Fibroblast of the aortic adventitia (primary cell): ENCODE results near the gene MGMT. TPM values are rescaled to one million over a fixed set of nuclear protein-coding genes. Genes with fewer than 3 reads are reported as not detected.
A peak's percentile ranks its signal among the peaks of the same experiment; 100 is the strongest.

Source experiments
- DNase-seq: peaks from one replicate; pipeline ENCODE4 v3.0.0-alpha.2; 2010; ENCODE audit warnings: low read depth
- H3K4me3 ChIP-seq: 2 replicates; pipeline ENCODE4 v1.5.1; 2011; ENCODE audit warnings: low read depth, mild to moderate bottlenecking, control low read depth, low read length, moderate library complexity
- CTCF ChIP-seq: IDR thresholded peaks from 2 replicates; pipeline ENCODE4 v1.5.1; 2011; ENCODE audit warnings: mild to moderate bottlenecking, low read length, control low read depth, inconsistent platforms; ENCODE audit not compliant: insufficient read depth
- total RNA-seq: library from RNA; depleted of rRNA; stranded (reverse); fragments of >200 nt; gene quantifications from 2 replicates; pipeline ENCODE4 v1.2.3, GENCODE V29; 2012; ENCODE audit warnings: low replicate concordance

Gene MGMT
- total RNA-seq, 1 donor, result 21.8 TPM

GRCh38 chr10:129658376-129659072 is 191.5 kb downstream of the MGMT start:
- no peak for TF ChIP-seq CTCF
- DNase-seq, result no peak
- no peak overlapping the region for H3K4me3 ChIP-seq

DNA sequence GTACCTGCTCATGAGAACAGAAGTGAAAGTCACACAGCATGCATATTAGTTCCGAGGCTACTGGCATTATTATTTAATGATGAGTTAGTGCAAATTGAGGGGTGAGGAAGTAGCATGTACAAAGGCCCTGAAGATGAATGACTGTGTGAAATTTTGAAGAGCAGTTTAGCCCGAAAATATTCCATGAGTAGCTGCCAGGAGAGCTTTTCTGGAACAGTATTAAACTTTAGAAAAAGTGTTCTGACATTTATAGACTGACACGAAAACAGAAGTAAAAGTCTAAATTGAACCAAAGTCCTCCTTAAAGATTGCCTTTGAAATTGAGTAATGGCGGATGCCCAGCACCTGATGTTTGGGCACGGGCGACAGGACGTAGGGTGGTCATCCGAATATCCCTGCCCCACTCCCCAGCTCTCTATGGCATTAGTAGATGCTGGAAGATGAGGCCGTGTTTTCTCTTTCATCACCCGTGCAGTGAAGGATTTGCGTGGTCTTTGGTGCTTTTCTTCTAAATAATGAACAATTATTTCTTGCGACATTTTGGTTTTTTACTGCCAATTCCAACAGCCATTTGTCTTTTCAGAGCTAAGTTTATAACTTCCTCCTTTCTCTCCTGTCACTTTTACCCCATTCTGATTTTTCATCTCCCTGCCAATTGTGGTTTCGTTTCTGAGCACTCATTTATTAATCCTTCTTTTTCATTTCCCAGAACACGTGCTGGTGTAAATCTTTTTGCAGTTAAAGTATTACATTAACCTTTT is 192.6 kb downstream of the MGMT start:
- TF ChIP-seq CTCF, result no peak
- peak; percentile 4 for DNase-seq
- H3K4me3 ChIP-seq, result no peak overlapping the region

GRCh38 chr10:129660569-129660968 is 193.5 kb downstream of the MGMT start:
- no peak overlapping the region for H3K4me3 ChIP-seq
- TF ChIP-seq CTCF, result no peak
- no peak for DNase-seq

- TF ChIP-seq CTCF, result peak; percentile 5
- H3K4me3 ChIP-seq, result no peak overlapping the region
- no peak for DNase-seq
Measured at GRCh38 chr10:129662426-129662825, 195.4 kb downstream of the MGMT start.

GRCh38 chr10:129670124-129670523 is 203.1 kb downstream of the MGMT start:
- DNase-seq, result no peak
- no peak overlapping the region for H3K4me3 ChIP-seq
- TF ChIP-seq CTCF, result no peak

DNA sequence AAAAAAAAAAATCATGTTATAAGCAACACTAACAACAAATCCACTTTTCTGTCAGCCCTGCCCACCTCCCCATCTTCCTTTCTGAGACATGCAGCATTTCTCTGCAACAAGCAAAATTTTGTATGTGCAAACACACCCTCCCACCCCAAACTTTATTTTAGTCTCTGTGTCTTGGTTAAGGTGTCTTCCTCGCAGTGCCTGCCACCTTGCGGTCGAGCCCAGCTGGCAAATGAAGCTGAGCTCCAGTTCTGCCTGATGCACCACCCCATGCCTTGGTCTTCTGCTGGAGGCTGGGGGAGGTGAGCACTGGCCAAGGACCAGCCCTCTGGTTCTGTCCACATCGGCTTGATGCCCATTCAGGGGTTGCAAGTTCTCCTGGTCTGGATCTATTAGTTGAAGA is 206.3 kb downstream of the MGMT start:
- TF ChIP-seq CTCF, result no peak
- DNase-seq, result no peak
- no peak overlapping the region for H3K4me3 ChIP-seq
